ENCODE measurements around the gene DNPEP. TPM values are rescaled to one million over a fixed set of nuclear protein-coding genes. Genes with fewer than 3 reads are reported as not detected.

DNPEP gene
- total RNA-seq, 4 donors from 2014 or later, result 37.8 to 76.9 (median 59.2) TPM

DNA sequence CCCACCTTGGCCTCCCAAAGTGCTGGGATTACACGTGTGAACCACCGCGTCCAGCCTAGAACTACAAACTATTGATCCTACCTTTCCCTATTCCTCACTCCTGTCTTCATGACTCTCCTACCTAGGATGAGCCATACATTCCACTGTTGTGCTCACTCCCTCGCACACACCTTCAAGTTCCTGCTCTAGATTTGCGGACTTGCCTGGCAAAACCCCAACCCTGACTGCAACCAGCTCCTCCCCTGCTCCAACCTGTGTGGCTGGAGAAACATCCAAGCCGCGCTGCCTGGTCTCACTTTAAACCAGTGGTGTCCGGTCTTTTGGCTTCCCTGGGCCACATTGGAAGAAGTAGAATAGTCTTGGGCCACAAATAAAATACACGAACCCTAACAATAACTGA is 5.0 kb upstream of the DNPEP start:
- Histone ChIP-seq H3K4me1 (peaks cover 0 to 6% (median 3%) of the 10 kb centered on the region in 3 donors), H3K36me3 (no peaks in the 10 kb centered on the region), H3K27me3 (no peaks in the 10 kb centered on the region), H3K27ac (no peak overlapping the region), H3K9me3 (no peaks in the 10 kb centered on the region), H3K4me3 (no peak overlapping the region)
- no peak for ATAC-seq
- WGBS, 2 donors (ENCODE audit: low coverage in 1 of 2), result 87 to 92% methylated on average over 6 of the region's 9 CpGs
- no peak for TF ChIP-seq EP300 (IDR thresholded peaks at IDR 0.05)
- TF ChIP-seq, protein P1, sequence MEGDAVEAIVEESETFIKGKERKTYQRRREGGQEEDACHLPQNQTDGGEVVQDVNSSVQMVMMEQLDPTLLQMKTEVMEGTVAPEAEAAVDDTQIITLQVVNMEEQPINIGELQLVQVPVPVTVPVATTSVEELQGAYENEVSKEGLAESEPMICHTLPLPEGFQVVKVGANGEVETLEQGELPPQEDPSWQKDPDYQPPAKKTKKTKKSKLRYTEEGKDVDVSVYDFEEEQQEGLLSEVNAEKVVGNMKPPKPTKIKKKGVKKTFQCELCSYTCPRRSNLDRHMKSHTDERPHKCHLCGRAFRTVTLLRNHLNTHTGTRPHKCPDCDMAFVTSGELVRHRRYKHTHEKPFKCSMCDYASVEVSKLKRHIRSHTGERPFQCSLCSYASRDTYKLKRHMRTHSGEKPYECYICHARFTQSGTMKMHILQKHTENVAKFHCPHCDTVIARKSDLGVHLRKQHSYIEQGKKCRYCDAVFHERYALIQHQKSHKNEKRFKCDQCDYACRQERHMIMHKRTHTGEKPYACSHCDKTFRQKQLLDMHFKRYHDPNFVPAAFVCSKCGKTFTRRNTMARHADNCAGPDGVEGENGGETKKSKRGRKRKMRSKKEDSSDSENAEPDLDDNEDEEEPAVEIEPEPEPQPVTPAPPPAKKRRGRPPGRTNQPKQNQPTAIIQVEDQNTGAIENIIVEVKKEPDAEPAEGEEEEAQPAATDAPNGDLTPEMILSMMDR (IDR thresholded peaks at IDR 0.05), result no peak
- no peak for TF ChIP-seq POLR2A (IDR thresholded peaks at IDR 0.05)
- no peak for TF ChIP-seq POLR2AphosphoS5 (IDR thresholded peaks at IDR 0.05)

DNA sequence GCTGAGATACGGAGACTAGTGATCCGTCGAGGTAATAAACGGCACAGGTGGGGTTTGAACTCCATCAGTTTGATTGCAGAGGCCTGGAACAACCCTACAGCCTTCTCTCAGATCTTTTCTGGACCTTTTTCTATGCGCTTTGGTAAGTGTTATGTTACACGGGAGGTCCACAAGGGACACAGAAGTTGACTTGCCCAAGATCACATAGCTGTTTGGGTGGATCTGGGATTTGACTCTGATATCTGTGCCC is 1.1 kb upstream of the DNPEP start:
- Histone ChIP-seq H3K4me3 (peak overlapping the region in 1 of 2 donors; percentile 83), H3K4me1 (peaks cover 0 to 37% (median 19%) of the 10 kb centered on the region in 3 donors), H3K27ac (peak overlapping the region; percentile 64 to 95 (median 94)), H3K9me3 (no peaks in the 10 kb centered on the region), H3K27me3 (no peaks in the 10 kb centered on the region), H3K36me3 (peaks cover 0 to 27% of the 10 kb centered on the region in 2 donors)
- no peak for ATAC-seq
- 33 to 40% methylated on average over 6 of the region's 6 CpGs for WGBS, 2 donors (ENCODE audit: low coverage in 1 of 2)
- no peak for TF ChIP-seq POLR2AphosphoS5 (IDR thresholded peaks at IDR 0.05)
- no peak for TF ChIP-seq EP300 (IDR thresholded peaks at IDR 0.05)
- TF ChIP-seq, protein P1 (IDR thresholded peaks at IDR 0.05), result no peak
- no peak for TF ChIP-seq POLR2A (IDR thresholded peaks at IDR 0.05)

DNA sequence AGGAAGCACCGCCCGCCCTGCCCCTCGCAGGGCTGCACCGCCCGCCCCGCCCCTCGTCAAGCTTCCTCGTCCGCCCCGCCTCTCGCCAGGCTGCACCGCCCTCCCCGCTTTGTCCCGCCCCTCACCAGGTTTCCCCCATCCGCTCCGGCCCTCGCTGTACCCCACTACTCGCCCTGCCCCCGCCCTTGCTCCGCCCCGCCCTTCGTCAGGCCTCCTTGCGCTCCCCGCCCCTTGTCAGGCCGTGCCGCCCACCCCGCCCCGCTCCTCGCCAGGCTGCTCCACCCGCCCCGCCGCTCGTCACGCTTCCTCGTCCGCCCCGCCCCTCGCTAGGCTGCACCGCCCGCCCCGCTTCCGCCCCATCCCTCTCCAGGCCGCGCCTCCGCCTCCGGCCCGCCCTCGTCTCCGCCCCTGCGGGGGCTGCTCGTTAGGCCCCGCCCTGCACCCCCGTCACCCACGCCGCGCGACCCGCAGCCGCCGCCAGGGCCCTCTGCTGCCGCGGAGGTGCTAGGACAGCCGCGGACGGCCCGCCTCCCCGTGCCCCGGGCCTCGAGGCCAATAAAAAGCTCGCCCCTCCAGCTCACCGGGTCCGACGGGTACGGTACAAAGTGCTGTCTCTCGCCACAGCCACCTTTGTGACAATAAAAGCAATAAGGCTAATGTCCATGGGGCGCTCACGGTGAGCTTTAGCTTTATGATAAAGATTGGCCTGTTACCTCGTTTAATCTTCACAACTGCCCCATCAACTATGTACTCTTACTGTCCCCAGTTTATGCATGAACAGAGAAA is 602 bp upstream of the DNPEP start:
- Histone ChIP-seq H3K4me1 (peaks cover 0 to 37% (median 19%) of the 10 kb centered on the region in 3 donors), H3K27ac (peak overlapping the region; percentile 64 to 95 (median 94)), H3K4me3 (peak overlapping the region; percentile 24 to 83), H3K36me3 (peaks cover 0 to 32% of the 10 kb centered on the region in 2 donors), H3K9me3 (no peaks in the 10 kb centered on the region), H3K27me3 (no peaks in the 10 kb centered on the region)
- 6 to 10% methylated on average over 2 to 3 of the region's 78 CpGs for WGBS, 2 donors (ENCODE audit: low coverage in 1 of 2)
- TF ChIP-seq POLR2AphosphoS5 (IDR thresholded peaks at IDR 0.05) (peak; percentile 36), POLR2A (IDR thresholded peaks at IDR 0.05) (no peak), EP300 (IDR thresholded peaks at IDR 0.05) (no peak)
- TF ChIP-seq, protein P1 (IDR thresholded peaks at IDR 0.05), result peak in 3 of 4 experiments; percentile 83 to 91 (median 85)
- ATAC-seq, result peak; percentile 85

DNA sequence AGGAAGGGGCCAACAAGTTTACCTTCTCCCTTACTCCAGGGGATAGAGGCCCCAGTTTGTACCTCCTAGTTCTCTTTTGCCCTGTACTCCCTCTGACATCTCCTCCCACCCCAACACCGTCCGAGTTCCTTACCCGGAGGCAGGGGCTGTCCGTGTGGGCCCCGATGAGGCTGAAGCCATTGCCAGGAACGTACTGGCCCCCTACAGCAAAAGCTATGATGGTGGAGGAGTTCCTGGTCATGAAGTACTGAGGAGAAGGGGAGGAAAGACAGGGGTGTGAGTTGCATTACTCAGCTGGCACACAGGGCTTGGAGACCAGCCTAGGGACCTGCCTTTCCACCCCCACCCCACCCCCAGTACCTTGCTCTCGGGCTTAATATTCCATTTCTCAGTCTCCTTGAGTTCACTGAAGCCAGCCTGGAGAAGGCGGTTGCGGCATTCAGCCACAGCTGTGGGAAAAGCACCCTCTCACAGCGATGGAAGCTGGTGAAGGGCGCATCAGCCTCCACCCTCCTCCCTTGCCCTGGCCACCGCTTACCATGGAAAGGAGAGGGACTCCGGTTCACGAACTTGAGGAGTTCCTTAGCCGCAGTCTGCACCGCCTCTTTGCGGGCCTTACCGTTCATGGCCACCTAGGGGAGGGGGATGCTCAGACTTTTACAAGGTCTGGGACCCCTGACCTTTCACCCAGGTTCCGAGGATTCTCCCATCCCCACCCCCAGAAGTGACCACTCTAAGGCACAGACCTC is 1.0 kb downstream of the DNPEP start:
- H3K9me3 ChIP-seq, result no peaks in the 10 kb centered on the region
- H3K4me1 ChIP-seq, result peaks cover 0 to 37% (median 19%) of the 10 kb centered on the region in 3 donors
- TF ChIP-seq, protein P1 (IDR thresholded peaks at IDR 0.05), result no peak
- no peak for TF ChIP-seq EP300 (IDR thresholded peaks at IDR 0.05)
- no peak for ATAC-seq
- peak overlapping the region; percentile 80 to 95 (median 94) for H3K27ac ChIP-seq
- H3K27me3 ChIP-seq, result no peaks in the 10 kb centered on the region
- 20 to 30% methylated on average over 1 to 2 of the region's 19 CpGs for WGBS, 2 donors (ENCODE audit: low coverage in 1 of 2)
- H3K4me3 ChIP-seq, result peak overlapping the region; percentile 50 to 83
- H3K36me3 ChIP-seq, result peaks cover 0 to 48% of the 10 kb centered on the region in 2 donors
